Measurements from ENCODE around the gene NOP56. TPM values are rescaled to one million over a fixed set of nuclear protein-coding genes. Genes with fewer than 3 reads are reported as not detected.

NOP56 gene, protein sequence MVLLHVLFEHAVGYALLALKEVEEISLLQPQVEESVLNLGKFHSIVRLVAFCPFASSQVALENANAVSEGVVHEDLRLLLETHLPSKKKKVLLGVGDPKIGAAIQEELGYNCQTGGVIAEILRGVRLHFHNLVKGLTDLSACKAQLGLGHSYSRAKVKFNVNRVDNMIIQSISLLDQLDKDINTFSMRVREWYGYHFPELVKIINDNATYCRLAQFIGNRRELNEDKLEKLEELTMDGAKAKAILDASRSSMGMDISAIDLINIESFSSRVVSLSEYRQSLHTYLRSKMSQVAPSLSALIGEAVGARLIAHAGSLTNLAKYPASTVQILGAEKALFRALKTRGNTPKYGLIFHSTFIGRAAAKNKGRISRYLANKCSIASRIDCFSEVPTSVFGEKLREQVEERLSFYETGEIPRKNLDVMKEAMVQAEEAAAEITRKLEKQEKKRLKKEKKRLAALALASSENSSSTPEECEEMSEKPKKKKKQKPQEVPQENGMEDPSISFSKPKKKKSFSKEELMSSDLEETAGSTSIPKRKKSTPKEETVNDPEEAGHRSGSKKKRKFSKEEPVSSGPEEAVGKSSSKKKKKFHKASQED
- polyA plus RNA-seq (ENCODE audit: insufficient read length in 12 of 12) = 100 to 1,000 TPM in 11 of 12 donors, not detected in 1; 131 to 191 (median 155) TPM
- long read RNA-seq, donor 1, transcript NOP56-205 (3 exons, 859 nt) = minor isoform, 5 of 293 reads
- long read RNA-seq, donor 1, transcript NOP56-201 (12 exons, 2,400 nt) = minor isoform, 9 of 293 reads
- long read RNA-seq, donor 1, transcript NOP56-208 (2 exons, 735 nt) = major isoform, 84 of 293 reads
- long read RNA-seq, donor 1, transcript NOP56-219 (1 exons, 2,980 nt) = minor isoform, 51 of 293 reads
- long read RNA-seq, donor 1, partial matches to known transcripts = 81 of 293 reads
- long read RNA-seq, donor 1, other reads (novel, unspliced or antisense) = 53 of 293 reads
- long read RNA-seq, donor 2, transcript NOP56-205 (3 exons, 859 nt) = minor isoform, 5 of 130 reads
- long read RNA-seq, donor 2, transcript NOP56-201 (12 exons, 2,400 nt) = minor isoform, 18 of 130 reads
- long read RNA-seq, donor 2, transcript NOP56-208 (2 exons, 735 nt) = major isoform, 47 of 130 reads
- long read RNA-seq, donor 2, transcript NOP56-219 (1 exons, 2,980 nt) = minor isoform, 25 of 130 reads
- long read RNA-seq, donor 2, partial matches to known transcripts = 25 of 130 reads
- long read RNA-seq, donor 2, other reads (novel, unspliced or antisense) = 0 of 130 reads
- long read RNA-seq, donor 3, transcript NOP56-201 (12 exons, 2,400 nt) = minor isoform, 7 of 88 reads
- long read RNA-seq, donor 3, transcript NOP56-219 (1 exons, 2,980 nt) = minor isoform, 22 of 88 reads
- long read RNA-seq, donor 3, transcript NOP56-208 (2 exons, 735 nt) = major isoform, 26 of 88 reads
- long read RNA-seq, donor 3, partial matches to known transcripts = 20 of 88 reads
- long read RNA-seq, donor 3, other reads (novel, unspliced or antisense) = 6 of 88 reads
- long read RNA-seq, donor 4, transcript NOP56-219 (1 exons, 2,980 nt) = minor isoform, 8 of 53 reads
- long read RNA-seq, donor 4, transcript NOP56-208 (2 exons, 735 nt) = major isoform, 34 of 53 reads
- long read RNA-seq, donor 4, partial matches to known transcripts = 0 of 53 reads
- long read RNA-seq, donor 4, other reads (novel, unspliced or antisense) = 0 of 53 reads
- long read RNA-seq, donor 5, transcript NOP56-205 (3 exons, 859 nt) = minor isoform, 6 of 166 reads
- long read RNA-seq, donor 5, transcript NOP56-219 (1 exons, 2,980 nt) = minor isoform, 35 of 166 reads
- long read RNA-seq, donor 5, transcript NOP56-201 (12 exons, 2,400 nt) = minor isoform, 6 of 166 reads
- long read RNA-seq, donor 5, transcript NOP56-208 (2 exons, 735 nt) = major isoform, 83 of 166 reads
- long read RNA-seq, donor 5, partial matches to known transcripts = 26 of 166 reads
- long read RNA-seq, donor 5, other reads (novel, unspliced or antisense) = 0 of 166 reads
- long read RNA-seq, donor 6, transcript NOP56-208 (2 exons, 735 nt) = major isoform, 34 of 71 reads
- long read RNA-seq, donor 6, transcript NOP56-219 (1 exons, 2,980 nt) = minor isoform, 21 of 71 reads
- long read RNA-seq, donor 6, partial matches to known transcripts = 6 of 71 reads
- long read RNA-seq, donor 6, other reads (novel, unspliced or antisense) = 0 of 71 reads
- long read RNA-seq, donor 7, transcript NOP56-208 (2 exons, 735 nt) = minor isoform, 14 of 57 reads
- long read RNA-seq, donor 7, transcript NOP56-220 (2 exons, 2,662 nt) = minor isoform, 6 of 57 reads
- long read RNA-seq, donor 7, transcript NOP56-219 (1 exons, 2,980 nt) = major isoform, 15 of 57 reads
- long read RNA-seq, donor 7, partial matches to known transcripts = 9 of 57 reads
- long read RNA-seq, donor 7, other reads (novel, unspliced or antisense) = 0 of 57 reads
- long read RNA-seq, donor 8, transcript NOP56-201 (12 exons, 2,400 nt) = minor isoform, 17 of 138 reads
- long read RNA-seq, donor 8, transcript NOP56-208 (2 exons, 735 nt) = major isoform, 73 of 138 reads
- long read RNA-seq, donor 8, transcript NOP56-219 (1 exons, 2,980 nt) = minor isoform, 23 of 138 reads
- long read RNA-seq, donor 8, partial matches to known transcripts = 13 of 138 reads
- long read RNA-seq, donor 8, other reads (novel, unspliced or antisense) = 0 of 138 reads
- long read RNA-seq, donor 9, transcript NOP56-208 (2 exons, 735 nt) = major isoform, 34 of 62 reads
- long read RNA-seq, donor 9, transcript NOP56-219 (1 exons, 2,980 nt) = minor isoform, 14 of 62 reads
- long read RNA-seq, donor 9, transcript NOP56-201 (12 exons, 2,400 nt) = minor isoform, 5 of 62 reads
- long read RNA-seq, donor 9, partial matches to known transcripts = 0 of 62 reads
- long read RNA-seq, donor 9, other reads (novel, unspliced or antisense) = 0 of 62 reads
- long read RNA-seq, donor 10, transcript NOP56-208 (2 exons, 735 nt) = major isoform, 63 of 187 reads
- long read RNA-seq, donor 10, transcript NOP56-219 (1 exons, 2,980 nt) = minor isoform, 15 of 187 reads
- long read RNA-seq, donor 10, transcript NOP56-201 (12 exons, 2,400 nt) = minor isoform, 9 of 187 reads
- long read RNA-seq, donor 10, partial matches to known transcripts = 75 of 187 reads
- long read RNA-seq, donor 10, other reads (novel, unspliced or antisense) = 16 of 187 reads
- long read RNA-seq, donor 11, transcript NOP56-208 (2 exons, 735 nt) = major isoform, 73 of 150 reads
- long read RNA-seq, donor 11, transcript NOP56-205 (3 exons, 859 nt) = minor isoform, 5 of 150 reads
- long read RNA-seq, donor 11, transcript NOP56-219 (1 exons, 2,980 nt) = minor isoform, 35 of 150 reads
- long read RNA-seq, donor 11, transcript NOP56-201 (12 exons, 2,400 nt) = minor isoform, 5 of 150 reads
- long read RNA-seq, donor 11, partial matches to known transcripts = 21 of 150 reads
- long read RNA-seq, donor 11, other reads (novel, unspliced or antisense) = 0 of 150 reads

- DNase-seq = peak; percentile 95
Observed at GRCh38 chr20:2651772-2652723, at the start of gene NOP56. Gene NOP56 (plus strand): TSS chr20:2652632. CDS start chr20:2652661, 29 bp downstream.

- no peak for DNase-seq
Observed at GRCh38 chr20:2602746-2603145, 49.7 kb upstream of the NOP56 start.

DNA sequence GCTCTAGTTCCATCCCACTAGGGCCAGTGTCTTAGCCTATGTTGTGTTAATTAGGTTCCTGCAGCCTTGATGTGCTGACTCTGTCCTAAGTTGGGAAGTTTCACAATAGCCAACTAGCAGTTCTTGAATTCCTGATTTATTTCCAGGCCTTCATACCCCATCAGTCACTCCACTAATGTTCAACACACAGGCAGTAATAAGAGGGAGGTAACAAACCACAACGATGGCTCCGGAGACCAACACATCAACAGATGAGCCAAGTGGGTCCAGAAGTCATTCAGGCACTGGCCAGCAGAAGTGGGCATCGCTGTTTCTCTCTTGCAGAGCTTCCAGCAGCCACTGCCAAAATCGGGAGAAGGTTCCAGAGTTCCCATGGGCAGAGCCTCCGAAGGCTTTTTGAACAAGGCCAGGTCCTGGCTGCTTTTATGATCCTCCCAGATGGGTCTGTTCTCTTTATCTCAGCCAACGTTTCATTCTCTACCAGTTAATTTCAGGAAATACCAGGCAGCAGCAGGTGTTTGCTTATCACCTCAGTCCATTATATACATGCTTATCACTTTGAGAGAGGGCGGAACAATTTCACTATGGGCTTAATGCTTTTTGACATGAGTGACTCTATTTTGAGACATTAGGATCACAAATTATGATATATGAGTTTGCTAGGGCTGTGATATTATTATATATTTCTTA lies 48.5 kb upstream of the NOP56 start:
- DNase-seq = no peak

DNA sequence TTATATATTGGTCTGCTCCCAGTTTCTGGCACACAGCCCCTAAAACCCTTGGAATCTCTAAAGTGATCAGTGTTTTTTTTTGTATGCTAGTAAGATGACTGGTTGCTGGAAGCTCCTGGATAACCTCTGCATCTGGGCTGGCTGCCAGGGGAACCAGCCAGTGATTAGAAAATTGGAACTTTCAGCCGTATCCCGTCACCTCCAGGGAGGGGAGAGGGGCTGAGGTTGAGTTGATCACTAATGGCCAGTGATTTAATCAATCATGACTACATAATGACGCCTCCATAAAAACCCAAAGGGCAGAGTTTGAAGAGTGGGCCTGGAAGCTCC lies 48.0 kb upstream of the NOP56 start:
- DNase-seq = no peak

DNA sequence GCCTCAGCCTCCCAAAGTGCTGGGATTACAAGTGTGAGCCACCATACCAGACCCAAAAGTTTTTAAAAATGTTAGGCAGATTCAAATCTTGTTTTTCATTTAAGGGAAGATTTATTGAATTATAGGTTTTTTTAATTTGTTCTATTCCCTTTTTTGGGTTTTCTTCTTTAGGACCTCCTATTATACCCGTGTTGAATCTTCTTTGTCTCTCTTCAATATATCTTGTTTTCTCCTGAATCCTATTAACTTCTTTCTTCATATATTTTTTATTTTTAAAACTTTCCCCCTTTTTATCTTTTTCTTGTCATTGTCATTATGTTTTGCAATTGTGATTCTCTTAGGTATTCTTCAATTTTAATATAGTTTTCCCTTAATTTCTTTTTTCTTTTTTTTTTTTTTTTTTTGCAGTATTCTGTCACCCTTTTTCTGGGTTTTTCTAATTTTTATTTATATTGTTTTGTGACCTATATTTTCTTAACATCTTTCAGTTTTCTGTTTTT lies 45.9 kb upstream of the NOP56 start:
- no peak for DNase-seq

GRCh38 chr20:2610326-2610725 lies 42.1 kb upstream of the NOP56 start:
- no peak for DNase-seq

- DNase-seq = no peak
Observed at GRCh38 chr20:2610941-2611720, 41.3 kb upstream of the NOP56 start.

GRCh38 chr20:2612073-2612472 lies 40.4 kb upstream of the NOP56 start:
- no peak for DNase-seq

GRCh38 chr20:2616634-2617033 lies 35.8 kb upstream of the NOP56 start:
- DNase-seq = no peak

GRCh38 chr20:2617099-2617714 lies 35.2 kb upstream of the NOP56 start:
- DNase-seq = no peak

DNA sequence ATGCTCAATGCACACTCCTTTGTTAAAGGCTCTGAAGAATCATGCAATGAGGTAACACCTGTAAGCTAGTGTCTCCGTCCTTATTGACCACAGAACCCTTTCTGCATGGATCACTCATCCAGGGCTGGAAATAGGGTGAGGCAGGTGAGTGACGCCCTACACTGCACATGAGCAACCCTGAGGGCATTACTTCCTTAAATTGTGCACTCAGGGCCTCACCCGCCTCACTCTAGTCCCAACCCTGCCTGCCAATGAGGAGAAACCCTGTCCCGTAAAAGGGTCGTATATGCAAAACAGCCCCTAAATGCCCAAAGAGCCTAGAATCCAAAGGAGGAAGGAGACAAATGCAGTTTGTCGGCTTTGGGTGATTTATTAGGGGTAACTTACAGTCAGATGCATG lies 33.6 kb upstream of the NOP56 start:
- no peak for DNase-seq

DNA sequence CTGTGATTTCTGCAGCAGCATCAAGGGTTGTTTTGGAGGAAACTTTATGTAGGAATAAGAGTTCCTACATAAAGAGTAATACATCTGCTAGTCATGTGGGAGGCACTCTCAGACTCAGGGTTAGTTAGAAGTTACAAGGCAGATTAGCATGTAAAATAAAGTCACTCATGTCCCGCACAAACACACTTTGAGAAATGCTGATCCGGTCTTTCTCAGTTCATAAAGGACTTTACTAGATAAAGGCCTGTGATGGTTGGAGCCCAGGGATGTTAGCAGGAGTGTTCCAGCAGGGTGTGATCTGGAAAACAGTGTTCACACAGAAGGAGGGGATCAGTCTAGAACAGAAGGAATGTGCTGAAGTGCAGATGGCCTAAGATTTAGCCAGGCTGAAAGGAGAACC lies 33.1 kb upstream of the NOP56 start:
- no peak for DNase-seq

- DNase-seq = no peak
Observed at GRCh38 chr20:2619961-2620595, 32.4 kb upstream of the NOP56 start.

Measured in muscle of arm (tissue), 14 donors.